IMR-90 (cell line): ENCODE data around the gene ZNF407. TPM values are rescaled to one million over a fixed set of nuclear protein-coding genes. Genes with fewer than 3 reads are reported as not detected.

Experiments
- ATAC-seq: fragments of 200-7000 bp; cut with Tn5 transposase; 2 replicates; pipeline ENCODE4 v1.9.1; 2020; ENCODE audit warnings: low read depth, mild to moderate bottlenecking, moderate library complexity
- BruUV-seq: library from RNA; stranded (reverse); fragments of 400-500 nt; replicated peaks from 2 replicates; lab custom pipeline; 2021; lab: Mats Ljungman, UMichigan
- CTCF ChIA-PET: fragments of 300-600 bp; formaldehyde crosslinking; extraction: SDS; loops from one replicate; lab custom pipeline; 2021; ENCODE audit warnings: antibody characterized with exemption; lab: Yijun Ruan, JAX
- POLR2A ChIA-PET: fragments of 300-600 bp; sonication (Branson Sonifier 250); formaldehyde crosslinking; loops from one replicate; lab custom pipeline; 2022; ENCODE audit warnings: antibody characterized with exemption; ENCODE audit not compliant: unreplicated experiment; lab: Charles Lee
- DNase-seq: peaks from one replicate; pipeline ENCODE4 v3.0.0; 2013
- H2AFZ ChIP-seq: replicated peaks from 2 replicates; pipeline ENCODE3; 2013; ENCODE audit warnings: low read length, mild to moderate bottlenecking; ENCODE audit not compliant: poor library complexity
- H2AK5ac ChIP-seq: 2 replicates; pipeline ENCODE4 v1.6.1; 2013; ENCODE audit warnings: low read depth, low read length, inconsistent platforms
- H2AK9ac ChIP-seq: replicated peaks from 2 replicates; pipeline ENCODE3; 2013; ENCODE audit warnings: mild to moderate bottlenecking, low read depth, low read length, moderate library complexity; ENCODE audit not compliant: poor library complexity
- H2BK120ac ChIP-seq: 2 replicates; pipeline ENCODE4 v1.6.1; 2013; ENCODE audit warnings: low read depth, low read length, inconsistent platforms
- H2BK15ac ChIP-seq: 3 replicates; pipeline ENCODE4 v1.6.1; 2013; ENCODE audit warnings: low read depth, low read length, inconsistent platforms
- H2BK20ac ChIP-seq: 2 replicates; pipeline ENCODE4 v1.6.1; 2013; ENCODE audit warnings: low read depth, mild to moderate bottlenecking, inconsistent platforms, low read length, moderate library complexity
- H2BK5ac ChIP-seq: 2 replicates; pipeline ENCODE4 v1.6.1; 2013; ENCODE audit warnings: mild to moderate bottlenecking, low read depth, low read length, inconsistent platforms; ENCODE audit not compliant: poor library complexity, severe bottlenecking
- H3K14ac ChIP-seq: replicated peaks from 2 replicates; pipeline ENCODE4 v1.6.1; 2013; ENCODE audit warnings: low read depth, low read length, inconsistent platforms
- H3K18ac ChIP-seq: 2 replicates; pipeline ENCODE4 v1.6.1; 2013; ENCODE audit warnings: low read depth, low read length, control low read depth
- H3K23ac ChIP-seq: 2 replicates; pipeline ENCODE4 v1.6.1; 2013; ENCODE audit warnings: low read depth, low read length, inconsistent platforms
- H3K27ac ChIP-seq: 2 replicates; pipeline ENCODE4 v1.5.1; 2013; ENCODE audit warnings: mild to moderate bottlenecking, control low read depth, low read length; ENCODE audit not compliant: insufficient read depth
- H3K27me3 ChIP-seq: 2 replicates; pipeline ENCODE4 v1.6.1; 2013; ENCODE audit warnings: low read length; ENCODE audit not compliant: control insufficient read depth, insufficient read depth
- H3K36me3 ChIP-seq: 2 replicates; pipeline ENCODE4 v1.6.1; 2013; ENCODE audit warnings: low read length, mixed read lengths; ENCODE audit not compliant: control insufficient read depth, insufficient read depth
- H3K4ac ChIP-seq: 2 replicates; pipeline ENCODE4 v1.6.1; 2013; ENCODE audit warnings: low read depth, low read length, inconsistent platforms
- H3K4me1 ChIP-seq: 2 replicates; pipeline ENCODE4 v1.6.1; 2013; ENCODE audit warnings: low read length, mixed read lengths; ENCODE audit not compliant: control insufficient read depth, insufficient read depth
- H3K4me2 ChIP-seq: 2 replicates; pipeline ENCODE4 v1.6.1; 2013; ENCODE audit warnings: low read depth, mild to moderate bottlenecking, control low read depth, low read length, moderate library complexity
- H3K4me3 ChIP-seq: 2 replicates; pipeline ENCODE4 v1.5.1; 2013; ENCODE audit warnings: low read depth, mild to moderate bottlenecking, control low read depth, low read length, moderate library complexity; ENCODE audit not compliant: insufficient read depth
- H3K56ac ChIP-seq: 2 replicates; pipeline ENCODE4 v1.6.1; 2013; ENCODE audit warnings: low read length, inconsistent platforms; ENCODE audit not compliant: insufficient read depth; ENCODE audit errors: extremely low read depth
- H3K79me1 ChIP-seq, 2 experiments: 2 replicates each; pipeline ENCODE4 v1.6.1; 2013; ENCODE audit warnings: low read length in 2 of 2, inconsistent platforms in 1 of 2, low read depth in 1 of 2
- H3K9ac ChIP-seq: 2 replicates; pipeline ENCODE4 v1.6.1; 2013; ENCODE audit warnings: low read depth, low read length, control low read depth
- H3K9me1 ChIP-seq: 2 replicates; pipeline ENCODE4 v1.6.1; 2013; ENCODE audit warnings: low read length, inconsistent platforms; ENCODE audit not compliant: insufficient read depth
- H3K9me3 ChIP-seq: 2 replicates; pipeline ENCODE4 v1.6.1; 2013; ENCODE audit warnings: low read length; ENCODE audit not compliant: control insufficient read depth, insufficient read depth
- H4K20me1 ChIP-seq: 2 replicates; pipeline ENCODE4 v1.6.1; 2013; ENCODE audit warnings: low read length, inconsistent platforms; ENCODE audit not compliant: insufficient read depth
- H4K5ac ChIP-seq: 2 replicates; pipeline ENCODE4 v1.6.1; 2013; ENCODE audit warnings: mild to moderate bottlenecking, low read depth, low read length, control low read depth
- H4K8ac ChIP-seq, 2 experiments: 2 replicates each; pipeline ENCODE4 v1.6.1; 2013; ENCODE audit warnings: low read depth in 2 of 2, low read length in 2 of 2, control low read depth in 1 of 2, inconsistent platforms in 1 of 2
- H4K91ac ChIP-seq: 2 replicates; pipeline ENCODE4 v1.6.1; 2013; ENCODE audit warnings: low read depth, low read length, inconsistent platforms; ENCODE audit not compliant: insufficient read depth
- BHLHE40 ChIP-seq: fragments of 150-350 bp; IDR thresholded peaks from 2 replicates; pipeline ENCODE4 v1.6.1; 2016; ENCODE audit warnings: mild to moderate bottlenecking, low read depth, low read length
- CEBPB ChIP-seq: IDR thresholded peaks from 2 replicates; pipeline ENCODE4 v1.6.1; 2012; ENCODE audit warnings: low read depth, low read length, improper control_type of control experiment
- CHD1 ChIP-seq: IDR thresholded peaks from 2 replicates; pipeline ENCODE4 v1.6.1; 2012; ENCODE audit warnings: low read depth, low read length, improper control_type of control experiment
- CTCF ChIP-seq: conservative IDR thresholded peaks from 2 replicates; pipeline ENCODE4 v1.5.1; 2012; ENCODE audit warnings: mild to moderate bottlenecking, low read depth, low read length, improper control_type of control experiment
- MAFK ChIP-seq: IDR thresholded peaks from 2 replicates; pipeline ENCODE4 v1.6.1; 2012; ENCODE audit warnings: low read depth, low read length, improper control_type of control experiment
- MAZ ChIP-seq: IDR thresholded peaks from 2 replicates; pipeline ENCODE4 v1.6.1; 2012; ENCODE audit warnings: low read depth, mild to moderate bottlenecking, low read length, improper control_type of control experiment, moderate library complexity, borderline replicate concordance
- MXI1 ChIP-seq: IDR thresholded peaks from 2 replicates; pipeline ENCODE4 v1.6.1; 2012; ENCODE audit warnings: low read depth, mild to moderate bottlenecking, low read length, moderate library complexity, borderline replicate concordance
- NFE2L2 ChIP-seq: fragments of 150-350 bp; IDR thresholded peaks from 2 replicates; pipeline ENCODE4 v1.6.1; 2016; ENCODE audit warnings: low read depth, mild to moderate bottlenecking, low read length
- POLR2A ChIP-seq: IDR thresholded peaks from 2 replicates; pipeline ENCODE4 v1.6.1; 2012; ENCODE audit warnings: mild to moderate bottlenecking, low read depth, low read length
- RAD21 ChIP-seq: IDR thresholded peaks from 2 replicates; pipeline ENCODE4 v1.6.1; 2012; ENCODE audit warnings: low read length, improper control_type of control experiment
- RCOR1 ChIP-seq: IDR thresholded peaks from 2 replicates; pipeline ENCODE4 v1.6.1; 2012; ENCODE audit warnings: mild to moderate bottlenecking, low read length, improper control_type of control experiment; ENCODE audit not compliant: insufficient replicate concordance
- USF2 ChIP-seq: fragments of 150-350 bp; IDR thresholded peaks from 2 replicates; pipeline ENCODE4 v1.6.1; 2017; ENCODE audit warnings: mild to moderate bottlenecking, antibody characterized with exemption, low read length, low read depth
- WGBS, 2 experiments: methylation state at CpG; one replicate each; pipeline versions ENCODE4 v1.1.5 to v1.1.7; 2013; ENCODE audit warnings: missing lambda C conversion rate in 2 of 2; ENCODE audit not compliant: insufficient read length in 1 of 2; ENCODE audit errors: extremely low coverage in 2 of 2; 5-methylcytosine and 5-hydroxymethylcytosine counted together
- dilution Hi-C: fragments of 300-500 bp; cut with HindIII; formaldehyde crosslinking; loops from one replicate; pipeline ENCODE4 v1.14.3; 2018; ENCODE audit warnings: low sequenced_read_pairs; ENCODE audit not compliant: unreplicated experiment
- in situ Hi-C: fragments of 300-500 bp; cut with MboI; formaldehyde crosslinking; loops from 3 replicates; pipeline ENCODE4 v1.14.3; 2019; ENCODE audit warnings: low sequenced_read_pairs, inconsistent platforms, mixed read lengths
- intact Hi-C: fragments of 100-400 bp; cut with micrococcal nuclease; formaldehyde crosslinking; loops from 2 replicates; pipeline ENCODE4 v1.10.0; 2022
- polyA plus RNA-seq, 3 experiments: library from polyadenylated mRNA; depleted of rRNA; stranded (reverse); fragments of >200 nt; gene quantifications; 2 replicates each; pipeline ENCODE4 v1.2.3, GENCODE V29; 2012; ENCODE audit warnings: low replicate concordance in 1 of 3
- total RNA-seq: library from RNA; depleted of rRNA; stranded (reverse); fragments of >200 nt; gene quantifications from 2 replicates; pipeline ENCODE4 v1.2.3, GENCODE V29; 2012

The ZNF407 gene
- total and polyA plus RNA-seq, 2 of the 4 experiments (the other 2 are of a cell fraction): 3.1 to 20.1 TPM

GRCh38 chr18:74994502-74995418 is 397.1 kb downstream of the ZNF407 start:
- Histone ChIP-seq H2BK120ac (peak overlapping the region; percentile 58; the same call in 1 of the 2 replicates), H4K5ac (peak overlapping the region; percentile 57; the same call in 1 of the 2 replicates), H3K9ac (no peak overlapping the region), H3K9me3 (no peaks in the 10 kb centered on the region), H2AFZ (peak overlapping the region; percentile 34), H3K4me3 (no peak overlapping the region), H2BK5ac (no peak overlapping the region), H3K9me1 (0 out of 2 replicates have a peak, but pooled peaks cover 2% of the 10 kb centered on the region), H3K56ac (no peak overlapping the region), H3K4ac (peak overlapping the region; percentile 42; the same call in 1 of the 2 replicates), H3K18ac (peak overlapping the region; percentile 44; the same call in 1 of the 2 replicates), H2AK9ac (no peak overlapping the region), H3K4me2 (peak overlapping the region; percentile 37; the same call in 1 of the 2 replicates), H3K14ac (peak overlapping the region; percentile 64; the same call in 1 of the 2 replicates), H4K20me1 (no peaks in the 10 kb centered on the region), H3K27ac (0 out of 2 replicates have a peak overlapping the region, but pooled peaks have one; percentile 38), H4K91ac (no peak overlapping the region; the same call in none of the 2 replicates), H3K79me1 (0 out of 4 replicates have a peak, but pooled peaks cover 0 to 3% of the 10 kb centered on the region in 2 experiments), H3K4me1 (peaks cover 8% of the 10 kb centered on the region), H3K27me3 (no peaks in the 10 kb centered on the region), H3K23ac (no peak overlapping the region), H2AK5ac (peak overlapping the region; percentile 71; the same call in 1 of the 2 replicates), H3K36me3 (no peaks in the 10 kb centered on the region), H2BK15ac (peak overlapping the region; percentile 43; the same call in 1 of the 3 replicates), H4K8ac (peak overlapping the region; percentile 45 to 62; a peak in 2 of 4 replicates), H2BK20ac (0 out of 2 replicates have a peak overlapping the region, but pooled peaks have one; percentile 18)
- CTCF ChIA-PET: interaction anchor here (0.6 to 0.8 kb wide), 2 partner anchors 19 to 249 kb away, joined by 3 to 4 read pairs; no protein-coding TSS in a partner anchor
- POLR2A ChIA-PET: no interaction called here
- ATAC-seq: peak; percentile 49
- DNase-seq: peak; percentile 11
- in situ Hi-C loops: no loop called here
- BruUV-seq: no TSS peak
- intact Hi-C loops: no loop called here
- dilution Hi-C loops: no loop called here
- WGBS, 2 experiments: 69% methylated on average over 7 of the region's 19 CpGs; no CpG with 5 or more reads in 1 of the 2 experiments
- TF ChIP-seq USF2: no peak
- no peak for TF ChIP-seq POLR2A
- no peak for TF ChIP-seq CTCF
- no peak for TF ChIP-seq CHD1
- TF ChIP-seq BHLHE40: no peak
- no peak for TF ChIP-seq MXI1
- TF ChIP-seq NFE2L2: no peak
- no peak for TF ChIP-seq MAFK
- no peak for TF ChIP-seq CEBPB
- TF ChIP-seq RAD21: no peak
- no peak for TF ChIP-seq RCOR1
- TF ChIP-seq MAZ: no peak
